Measurements from ENCODE around the gene IL17RD.

IL17RD gene

GRCh38 chr3:57164657-57165573, at the start of gene IL17RD:
IL17RD (minus strand) TSS chr3:57165353; CDS start chr3:57165286, 67 bp downstream.
- no peak for DNase-seq

DNA sequence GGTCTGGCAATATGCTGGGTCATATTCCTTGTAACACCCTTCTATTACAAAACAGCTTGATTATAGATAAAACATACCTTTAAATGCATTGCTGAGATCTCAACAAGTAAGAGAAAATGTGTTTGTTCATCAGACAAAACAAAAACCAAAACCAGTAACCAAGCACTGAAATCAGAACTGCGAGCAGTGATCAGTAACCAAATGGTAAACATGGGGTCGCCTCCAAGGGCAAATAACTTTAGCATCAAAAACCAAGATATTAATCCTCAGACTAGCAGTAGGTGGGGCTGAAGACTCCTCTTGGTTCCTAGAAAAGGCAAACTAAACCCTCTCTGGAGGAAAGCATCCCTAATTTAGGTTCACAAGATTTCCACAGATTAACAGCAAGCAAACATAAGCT, 41.3 kb upstream of the IL17RD start:
- no peak for DNase-seq

- DNase-seq: no peak
Observed at GRCh38 chr3:57199895-57200297, 34.7 kb upstream of the IL17RD start, which contains the start of gene HESX1. HESX1 (minus strand) TSS chr3:57199978; CDS start chr3:57199918, 60 bp downstream.

DNA sequence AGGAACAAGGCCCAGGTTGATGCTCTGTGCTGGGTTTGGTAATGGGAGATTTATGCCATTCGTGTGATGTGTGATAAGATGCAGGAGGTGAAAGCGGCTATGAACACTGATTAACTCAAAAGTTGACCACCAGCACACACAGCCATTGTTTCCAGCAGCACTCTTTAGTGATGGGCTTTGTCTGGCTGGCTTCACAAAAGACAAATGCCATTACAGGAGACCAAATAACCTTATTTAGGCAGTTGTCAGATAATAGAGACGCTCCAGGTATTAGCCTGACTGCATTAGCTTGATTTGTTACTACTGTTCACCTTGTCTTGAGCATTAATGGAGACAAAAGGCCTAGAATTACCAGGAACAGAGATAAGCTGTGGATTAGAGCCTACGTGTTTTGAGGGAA, 29.5 kb upstream of the IL17RD start:
- DNase-seq: no peak

GRCh38 chr3:57192028-57192427, 26.9 kb upstream of the IL17RD start:
- DNase-seq: no peak

DNA sequence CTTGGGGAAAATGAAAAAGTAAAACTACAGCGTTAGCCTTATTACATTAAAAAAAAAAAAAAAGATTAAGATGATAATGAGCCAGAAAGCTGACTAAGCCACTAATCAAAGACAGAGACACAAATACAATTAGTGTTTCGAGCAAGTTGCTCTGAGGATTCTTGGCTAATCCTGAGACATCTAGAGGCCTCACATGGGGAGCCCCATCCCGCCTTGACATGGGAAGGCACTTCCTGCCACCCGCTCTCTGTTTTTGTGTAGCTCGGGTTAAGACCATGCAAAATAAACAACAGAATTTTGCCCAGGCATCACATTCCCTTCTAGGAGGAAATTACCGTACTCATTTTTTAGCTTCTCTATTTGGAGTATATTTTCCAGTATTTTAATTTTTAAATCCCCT, 19.4 kb upstream of the IL17RD start:
- no peak for DNase-seq

DNA sequence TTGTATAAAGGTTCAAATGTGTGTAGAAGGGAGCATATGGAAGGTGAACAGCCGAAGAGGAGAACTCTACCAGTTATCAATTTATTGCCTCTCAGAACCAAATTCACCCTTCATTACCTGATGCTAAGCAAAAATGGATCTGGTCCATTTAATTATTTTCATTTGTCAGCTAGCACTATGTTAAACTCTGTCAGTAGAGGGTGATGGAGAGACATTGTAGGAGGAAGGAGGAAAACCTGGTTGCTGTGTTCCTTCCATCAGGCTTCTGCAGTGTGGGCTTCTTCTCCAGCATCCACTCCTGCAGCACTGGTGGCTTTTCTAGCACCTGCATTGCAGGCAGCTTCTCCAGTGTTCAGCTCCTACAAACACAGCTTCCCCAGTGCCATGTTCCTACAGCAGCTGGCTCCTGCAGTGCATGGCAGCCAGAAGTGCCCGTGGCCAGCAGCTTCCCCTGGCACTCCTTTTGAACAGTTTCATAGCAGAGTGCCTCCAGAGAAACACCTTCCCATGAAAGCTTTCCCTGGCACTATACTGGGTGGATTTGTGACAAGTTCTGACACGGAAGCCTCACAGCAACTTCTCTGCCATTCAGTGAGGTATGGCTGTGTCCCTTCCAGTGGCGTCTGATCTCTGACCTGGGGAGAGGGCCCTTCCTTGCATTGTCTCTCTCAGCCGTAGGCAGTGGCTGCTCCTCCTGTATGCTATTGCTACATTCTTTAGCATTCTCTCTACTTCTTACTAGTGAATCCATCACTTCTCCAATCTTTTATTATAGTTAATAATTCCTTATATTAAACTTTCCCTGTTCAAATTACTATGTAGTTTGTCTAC, 14.6 kb upstream of the IL17RD start:
- no peak for DNase-seq

GRCh38 chr3:57176045-57176444, 10.9 kb upstream of the IL17RD start:
- DNase-seq: no peak

DNA sequence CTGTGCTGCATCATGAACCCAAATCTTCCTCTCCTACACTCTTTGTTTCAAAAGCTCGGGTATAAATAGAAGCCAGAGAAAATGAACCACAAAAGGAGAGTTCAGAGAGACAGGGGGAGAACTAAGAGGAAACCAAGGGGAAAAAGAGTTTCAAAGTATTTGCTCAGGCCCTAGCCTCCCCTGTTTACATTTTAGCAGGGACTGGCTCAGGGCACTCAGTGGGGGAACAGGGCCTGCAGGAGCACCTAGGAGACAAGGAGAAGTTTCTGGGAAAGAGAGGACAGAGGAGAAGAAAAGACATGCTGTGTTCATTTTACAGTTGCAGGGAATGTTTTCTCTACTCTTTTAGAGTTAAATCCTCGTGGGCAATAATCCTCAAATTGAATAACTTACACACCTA, 8.5 kb upstream of the IL17RD start:
- DNase-seq: no peak

DNA sequence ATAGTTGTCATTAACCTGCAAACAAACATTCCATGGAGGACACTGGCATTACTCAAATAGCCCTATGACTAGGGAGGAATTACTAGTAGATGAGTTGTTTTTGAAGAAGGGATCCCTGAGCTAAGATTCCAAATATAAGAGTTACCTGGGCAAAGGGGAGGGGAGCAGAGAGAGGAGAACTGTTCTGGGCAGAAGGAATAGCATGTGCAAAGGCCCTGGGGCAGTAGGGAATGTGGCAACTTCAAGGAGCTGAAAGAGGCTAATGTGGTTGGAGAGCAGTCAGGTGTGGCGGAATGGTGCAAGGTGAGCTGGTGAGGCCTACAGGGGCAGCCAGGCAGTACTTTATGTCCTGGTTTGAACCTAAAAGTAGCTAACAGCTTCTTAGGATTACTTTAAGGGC, 5.8 kb upstream of the IL17RD start:
- no peak for DNase-seq

DNA sequence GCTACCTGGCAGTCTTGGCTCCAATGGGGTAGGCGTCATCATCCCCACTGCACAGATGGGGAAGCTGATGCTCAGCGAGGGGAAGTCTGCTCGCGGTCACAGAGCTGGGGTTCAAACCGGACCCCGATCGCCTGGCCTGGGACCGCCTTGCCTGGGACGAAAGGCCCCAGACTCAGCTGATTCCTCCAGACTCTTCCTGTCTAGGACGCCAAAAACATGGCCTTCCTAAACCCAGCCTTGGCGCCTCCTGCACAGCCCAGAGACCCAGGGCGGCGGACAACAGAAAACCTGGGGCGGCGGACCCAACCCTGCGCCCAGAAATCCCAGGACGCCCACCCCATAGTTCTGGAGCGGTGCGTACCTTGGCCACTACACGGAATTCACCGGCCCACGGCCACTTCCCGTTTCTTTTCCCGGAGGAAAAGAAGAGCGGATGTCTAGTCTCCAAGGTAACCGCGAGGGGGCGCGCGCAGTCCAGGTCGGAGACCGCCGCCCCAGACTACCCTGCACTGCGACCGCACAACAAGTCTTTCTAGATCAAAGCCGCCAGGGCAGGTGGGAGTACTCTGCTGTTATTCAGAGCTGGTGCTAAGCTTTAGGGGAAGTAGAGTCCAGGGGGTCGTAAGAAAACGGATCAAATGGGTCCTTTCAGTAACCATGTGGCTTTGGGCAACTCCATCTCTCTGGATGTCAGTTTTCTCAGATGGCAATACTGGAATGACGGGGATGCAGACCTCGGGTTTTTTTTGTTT, 4.9 kb upstream of the IL17RD start:
- no peak for DNase-seq

DNA sequence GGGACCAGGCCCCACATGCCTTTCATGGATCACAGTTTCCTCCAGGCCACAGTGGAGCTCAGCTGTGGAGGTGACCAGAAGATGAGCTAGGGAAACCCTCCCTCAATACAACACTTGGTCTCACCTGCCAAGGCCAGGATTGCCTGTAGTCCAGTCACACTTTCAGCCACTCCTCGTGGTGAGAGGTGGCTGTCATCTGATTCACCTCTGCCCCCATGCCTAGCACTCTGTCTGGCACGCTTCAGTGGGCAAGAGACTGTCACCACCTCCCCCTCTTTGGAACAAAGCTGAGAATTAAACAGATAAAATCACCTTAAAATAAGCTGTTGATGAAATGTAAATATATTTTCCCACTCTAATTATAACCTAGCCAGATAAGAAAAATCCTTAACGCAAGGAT, 4.0 kb upstream of the IL17RD start:
- DNase-seq: no peak

DNA sequence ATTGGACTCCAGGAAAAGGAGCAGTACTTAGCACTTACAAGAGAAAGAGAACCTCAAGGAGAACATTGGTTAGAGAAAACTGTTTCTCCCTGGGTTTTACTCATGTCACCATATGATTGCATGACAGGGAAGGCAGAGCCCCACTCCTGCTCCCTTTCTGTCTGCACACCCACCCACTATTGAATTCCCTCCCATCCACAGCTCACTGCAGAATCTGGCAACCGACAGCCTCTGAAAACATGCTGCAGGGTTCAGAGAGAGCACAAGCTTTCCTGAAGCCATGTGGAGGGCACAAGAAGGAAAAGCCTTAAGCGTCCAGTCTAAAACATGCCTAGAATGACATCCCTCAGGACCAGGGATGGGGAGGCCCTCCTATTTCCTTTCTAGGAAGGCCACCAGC, 3.0 kb upstream of the IL17RD start:
- DNase-seq: no peak

- DNase-seq: no peak
Observed at GRCh38 chr3:57166660-57167059, 1.5 kb upstream of the IL17RD start.

- DNase-seq: no peak
Observed at GRCh38 chr3:57165641-57166040, 488 bp upstream of the IL17RD start.

- no peak for DNase-seq
Observed at GRCh38 chr3:57164217-57164656, 916 bp downstream of the IL17RD start.

GRCh38 chr3:57163751-57164150, 1.4 kb downstream of the IL17RD start:
- DNase-seq: no peak

- no peak for DNase-seq
Observed at GRCh38 chr3:57161915-57162314, 3.2 kb downstream of the IL17RD start.

GRCh38 chr3:57160765-57161538, 4.2 kb downstream of the IL17RD start:
- DNase-seq: no peak

- no peak for DNase-seq
Observed at GRCh38 chr3:57160076-57160764, 4.9 kb downstream of the IL17RD start.
